A172 (cell line): Measurements from ENCODE around the gene OPN1MW. TPM values are rescaled to one million over a fixed set of nuclear protein-coding genes. Genes with fewer than 3 reads are reported as not detected.
"Not testable (repeated sequence)": the region's sequence is repeated elsewhere in the genome, so short reads cannot be mapped to it uniquely, and the experiment has no call there.

Experiments used
- DNase-seq: peaks from one replicate; pipeline ENCODE4 v3.0.0-alpha.2; 2015; ENCODE audit warnings: low spot score
- total RNA-seq: library from RNA; depleted of rRNA; stranded (reverse); fragments of >200 nt; shearing (Covaris generic); gene quantifications from 2 replicates; pipeline ENCODE4 v1.2.3, GENCODE V29; 2014; rRNA removed

Gene OPN1MW
- not detected in 2 replicates for total RNA-seq

- not testable (repeated sequence) for DNase-seq
Observed at GRCh38 chrX:154182296-154182695, at the start of gene OPN1MW. Gene OPN1MW (plus strand): TSS chrX:154182596. CDS start chrX:154182678, 82 bp downstream.

- no peak for DNase-seq
Observed at GRCh38 chrX:154135458-154136229, 46.8 kb upstream of the OPN1MW start.

GRCh38 chrX:154136627-154137161 is 45.7 kb upstream of the OPN1MW start:
- peak; percentile 35 for DNase-seq

- DNase-seq: no peak
Observed at GRCh38 chrX:154138857-154139256, 43.5 kb upstream of the OPN1MW start.

- no peak for DNase-seq
Observed at GRCh38 chrX:154140206-154140605, 42.2 kb upstream of the OPN1MW start.

- DNase-seq: no peak
Observed at GRCh38 chrX:154140742-154141141, 41.7 kb upstream of the OPN1MW start.

- DNase-seq: no peak
Observed at GRCh38 chrX:154142386-154142785, 40.0 kb upstream of the OPN1MW start.

GRCh38 chrX:154142950-154143745 is 39.2 kb upstream of the OPN1MW start:
- no peak for DNase-seq

- not testable (repeated sequence) for DNase-seq
Observed at GRCh38 chrX:154144010-154144409, 38.4 kb upstream of the OPN1MW start, which contains the start of gene OPN1LW. Gene OPN1LW (plus strand): TSS chrX:154144243. CDS start chrX:154144284, 41 bp downstream.

- not testable (repeated sequence) for DNase-seq
Observed at GRCh38 chrX:154151030-154151429, 31.4 kb upstream of the OPN1MW start.

GRCh38 chrX:154156221-154156620 is 26.2 kb upstream of the OPN1MW start:
- not testable (repeated sequence) for DNase-seq

- not testable (repeated sequence) for DNase-seq
Observed at GRCh38 chrX:154157207-154157606, 25.2 kb upstream of the OPN1MW start.

GRCh38 chrX:154159345-154159744 is 23.1 kb upstream of the OPN1MW start:
- DNase-seq: not testable (repeated sequence)

GRCh38 chrX:154164902-154165301 is 17.5 kb upstream of the OPN1MW start:
- DNase-seq: not testable (repeated sequence)

GRCh38 chrX:154168384-154168783 is 14.0 kb upstream of the OPN1MW start:
- not testable (repeated sequence) for DNase-seq

- not testable (repeated sequence) for DNase-seq
Observed at GRCh38 chrX:154172535-154172943, 9.9 kb upstream of the OPN1MW start.

GRCh38 chrX:154174356-154174755 is 8.0 kb upstream of the OPN1MW start:
- DNase-seq: not testable (repeated sequence)

GRCh38 chrX:154183794-154184193 is 1.4 kb downstream of the OPN1MW start:
- DNase-seq: not testable (repeated sequence)

- DNase-seq: not testable (repeated sequence)
Observed at GRCh38 chrX:154192846-154193245, 10.4 kb downstream of the OPN1MW start.

- not testable (repeated sequence) for DNase-seq
Observed at GRCh38 chrX:154194316-154194715, 11.9 kb downstream of the OPN1MW start.

GRCh38 chrX:154196466-154196865 is 14.1 kb downstream of the OPN1MW start:
- DNase-seq: not testable (repeated sequence)
